ENCODE results near the gene TMEM115.

DNA sequence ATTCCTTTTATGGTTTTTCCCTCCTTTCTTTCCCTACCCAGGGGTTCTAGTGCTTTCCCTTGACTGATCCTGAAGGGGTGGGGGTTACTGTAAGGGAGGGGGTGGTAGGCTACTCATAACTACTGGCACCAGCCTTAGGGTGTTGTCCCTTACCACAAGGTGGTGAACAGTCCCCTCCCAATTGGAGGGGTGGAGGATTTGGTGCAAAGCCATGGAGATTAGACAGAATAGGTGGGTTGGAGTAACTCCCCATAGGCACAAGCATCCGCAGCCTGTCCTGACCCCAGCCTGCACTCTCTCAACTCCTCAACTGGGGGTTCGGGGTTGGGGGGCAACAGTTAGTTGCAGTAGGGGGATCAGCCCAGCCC, 34.2 kb downstream of the TMEM115 start:
- TF ChIP-seq, protein P1, sequence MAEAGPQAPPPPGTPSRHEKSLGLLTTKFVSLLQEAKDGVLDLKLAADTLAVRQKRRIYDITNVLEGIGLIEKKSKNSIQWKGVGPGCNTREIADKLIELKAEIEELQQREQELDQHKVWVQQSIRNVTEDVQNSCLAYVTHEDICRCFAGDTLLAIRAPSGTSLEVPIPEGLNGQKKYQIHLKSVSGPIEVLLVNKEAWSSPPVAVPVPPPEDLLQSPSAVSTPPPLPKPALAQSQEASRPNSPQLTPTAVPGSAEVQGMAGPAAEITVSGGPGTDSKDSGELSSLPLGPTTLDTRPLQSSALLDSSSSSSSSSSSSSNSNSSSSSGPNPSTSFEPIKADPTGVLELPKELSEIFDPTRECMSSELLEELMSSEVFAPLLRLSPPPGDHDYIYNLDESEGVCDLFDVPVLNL (CRISPR knock-in tag; IDR thresholded peaks at IDR 0.05; ENCODE audit: low read depth), result no peak
- no peak for TF ChIP-seq GTF2F1 (IDR thresholded peaks at IDR 0.05; ENCODE audit: low read depth, low read length)
- TF ChIP-seq, protein P2, sequence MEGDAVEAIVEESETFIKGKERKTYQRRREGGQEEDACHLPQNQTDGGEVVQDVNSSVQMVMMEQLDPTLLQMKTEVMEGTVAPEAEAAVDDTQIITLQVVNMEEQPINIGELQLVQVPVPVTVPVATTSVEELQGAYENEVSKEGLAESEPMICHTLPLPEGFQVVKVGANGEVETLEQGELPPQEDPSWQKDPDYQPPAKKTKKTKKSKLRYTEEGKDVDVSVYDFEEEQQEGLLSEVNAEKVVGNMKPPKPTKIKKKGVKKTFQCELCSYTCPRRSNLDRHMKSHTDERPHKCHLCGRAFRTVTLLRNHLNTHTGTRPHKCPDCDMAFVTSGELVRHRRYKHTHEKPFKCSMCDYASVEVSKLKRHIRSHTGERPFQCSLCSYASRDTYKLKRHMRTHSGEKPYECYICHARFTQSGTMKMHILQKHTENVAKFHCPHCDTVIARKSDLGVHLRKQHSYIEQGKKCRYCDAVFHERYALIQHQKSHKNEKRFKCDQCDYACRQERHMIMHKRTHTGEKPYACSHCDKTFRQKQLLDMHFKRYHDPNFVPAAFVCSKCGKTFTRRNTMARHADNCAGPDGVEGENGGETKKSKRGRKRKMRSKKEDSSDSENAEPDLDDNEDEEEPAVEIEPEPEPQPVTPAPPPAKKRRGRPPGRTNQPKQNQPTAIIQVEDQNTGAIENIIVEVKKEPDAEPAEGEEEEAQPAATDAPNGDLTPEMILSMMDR (IDR thresholded peaks at IDR 0.05 in 2 of 3, conservative IDR thresholded peaks at IDR 0.05 in 1 of 3; ENCODE audit: insufficient read depth in 2 of 3, low read depth in 1 of 3, low read length in 3 of 3), result no peak
- no peak for TF ChIP-seq ZNF785 (CRISPR knock-in tag; IDR thresholded peaks at IDR 0.05)
- no peak for TF ChIP-seq YBX1 (IDR thresholded peaks at IDR 0.05)
- TF ChIP-seq RBFOX2 (IDR thresholded peaks at IDR 0.05; ENCODE audit: low read depth, low read length), result no peak
- TF ChIP-seq SRF (CRISPR knock-in tag; IDR thresholded peaks at IDR 0.05), result no peak
- no peak for TF ChIP-seq NRF1 (conservative IDR thresholded peaks at IDR 0.05 in 1 of 2, IDR thresholded peaks at IDR 0.05 in 1 of 2)
